Measurements from ENCODE around the gene HOMER3.
"Not testable (repeated sequence)": the region's sequence is repeated elsewhere in the genome, so short reads cannot be mapped to it uniquely, and the experiment has no call there.

DNA sequence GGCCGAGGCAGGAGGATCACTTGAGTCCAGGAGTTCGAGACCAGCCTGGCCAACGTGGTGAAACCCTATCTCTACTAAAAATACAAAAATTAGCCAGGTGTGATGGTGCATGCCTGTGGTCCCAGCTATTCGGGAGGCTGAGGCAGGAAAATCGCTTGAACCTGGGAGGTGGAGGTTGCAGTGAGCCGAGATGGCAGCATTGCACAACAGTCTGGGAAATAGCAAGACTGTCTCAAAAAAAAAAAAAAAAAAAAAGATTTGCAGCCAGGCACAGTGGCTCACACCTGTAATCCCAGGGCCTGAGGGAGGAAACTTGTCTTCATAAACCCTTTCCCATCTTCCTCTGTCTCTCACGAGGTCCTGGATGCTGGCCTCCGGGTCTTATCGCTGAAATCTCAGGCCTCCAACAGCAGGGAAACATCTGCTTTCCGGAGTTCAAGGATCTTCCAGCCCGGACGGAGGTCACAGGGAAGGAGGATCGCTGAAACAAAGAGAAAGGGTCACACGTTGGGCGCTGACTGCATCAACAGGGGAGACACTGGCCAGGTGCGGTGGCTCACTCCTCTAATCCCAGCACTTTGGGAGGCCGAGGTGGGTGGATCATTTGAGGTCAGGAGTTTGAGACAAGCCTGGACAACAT is 11.5 kb upstream of the HOMER3 start:
- TF ChIP-seq, protein P1, sequence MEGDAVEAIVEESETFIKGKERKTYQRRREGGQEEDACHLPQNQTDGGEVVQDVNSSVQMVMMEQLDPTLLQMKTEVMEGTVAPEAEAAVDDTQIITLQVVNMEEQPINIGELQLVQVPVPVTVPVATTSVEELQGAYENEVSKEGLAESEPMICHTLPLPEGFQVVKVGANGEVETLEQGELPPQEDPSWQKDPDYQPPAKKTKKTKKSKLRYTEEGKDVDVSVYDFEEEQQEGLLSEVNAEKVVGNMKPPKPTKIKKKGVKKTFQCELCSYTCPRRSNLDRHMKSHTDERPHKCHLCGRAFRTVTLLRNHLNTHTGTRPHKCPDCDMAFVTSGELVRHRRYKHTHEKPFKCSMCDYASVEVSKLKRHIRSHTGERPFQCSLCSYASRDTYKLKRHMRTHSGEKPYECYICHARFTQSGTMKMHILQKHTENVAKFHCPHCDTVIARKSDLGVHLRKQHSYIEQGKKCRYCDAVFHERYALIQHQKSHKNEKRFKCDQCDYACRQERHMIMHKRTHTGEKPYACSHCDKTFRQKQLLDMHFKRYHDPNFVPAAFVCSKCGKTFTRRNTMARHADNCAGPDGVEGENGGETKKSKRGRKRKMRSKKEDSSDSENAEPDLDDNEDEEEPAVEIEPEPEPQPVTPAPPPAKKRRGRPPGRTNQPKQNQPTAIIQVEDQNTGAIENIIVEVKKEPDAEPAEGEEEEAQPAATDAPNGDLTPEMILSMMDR (conservative IDR thresholded peaks at IDR 0.05 in 1 of 2, IDR thresholded peaks at IDR 0.05 in 1 of 2; ENCODE audit: low read depth in 1 of 2, low read length in 2 of 2) = not testable (repeated sequence)
- TF ChIP-seq EZH2 (IDR thresholded peaks at IDR 0.05; ENCODE audit: low read length, missing control alignments) = not testable (repeated sequence)
